WTC11 (cell line): ENCODE data around the gene RPH3AL. TPM values are rescaled to one million over a fixed set of nuclear protein-coding genes. Genes with fewer than 3 reads are reported as not detected.

Experiments used
- ATAC-seq: fragments of 200-7000 bp; cut with Tn5 transposase; 2 replicates; pipeline ENCODE4 v1.10.0; 2021; ENCODE audit warnings: mild to moderate bottlenecking, moderate library complexity
- CTCF ChIA-PET: fragments of 300-600 bp; sonication (Branson Sonifier 250); formaldehyde crosslinking; loops from one replicate; lab custom pipeline; 2021; ENCODE audit warnings: antibody characterized with exemption; lab: Charles Lee
- POLR2A ChIA-PET: fragments of 350-600 bp; sonication (Branson Sonifier 250); formaldehyde crosslinking; loops from one replicate; lab custom pipeline; 2021; ENCODE audit warnings: antibody characterized with exemption; lab: Charles Lee
- DNase-seq: peaks from one replicate; pipeline ENCODE4 v3.0.0; 2021; ENCODE audit warnings: low spot score
- H3K27ac Mint-ChIP-seq: 2 replicates; pipeline ENCODE4 v1.8.0; 2021; ENCODE audit warnings: mixed read lengths
- H3K27me3 Mint-ChIP-seq: 2 replicates; pipeline ENCODE4 v1.8.0; 2021; ENCODE audit warnings: low read depth, mild to moderate bottlenecking, moderate library complexity, mixed read lengths
- H3K36me3 Mint-ChIP-seq: 2 replicates; pipeline ENCODE4 v1.8.0; 2021; ENCODE audit warnings: mixed read lengths
- H3K4me1 Mint-ChIP-seq: 2 replicates; pipeline ENCODE4 v1.8.0; 2022; ENCODE audit warnings: mixed read lengths
- H3K4me3 Mint-ChIP-seq: 2 replicates; pipeline ENCODE4 v1.8.0; 2021; ENCODE audit warnings: mild to moderate bottlenecking, moderate library complexity, mixed read lengths
- H3K9me3 Mint-ChIP-seq: 2 replicates; pipeline ENCODE4 v1.8.0; 2021; ENCODE audit warnings: mixed read lengths
- ELF4 ChIP-seq: sonication (generic); formaldehyde crosslinking; IDR thresholded peaks from 2 replicates; pipeline ENCODE4 v1.8.1; 2022; ENCODE audit warnings: low read depth, mild to moderate bottlenecking, moderate library complexity, missing genetic modification reagents
- GTF2I ChIP-seq: fragments of 250-450 bp; sonication (Bioruptor Pico); conservative IDR thresholded peaks from 2 replicates; pipeline ENCODE4 v1.4.0; 2021; ENCODE audit warnings: mild to moderate bottlenecking
- JAZF1 ChIP-seq: fragments of 250-450 bp; sonication (Bioruptor Pico); IDR thresholded peaks from 2 replicates; pipeline ENCODE4 v1.9.0; 2021; ENCODE audit warnings: moderate library complexity, mild to moderate bottlenecking, inconsistent platforms
- NR2C2 ChIP-seq: sonication (generic); formaldehyde crosslinking; IDR thresholded peaks from 2 replicates; pipeline ENCODE4 v1.8.0; 2022; ENCODE audit warnings: mild to moderate bottlenecking, missing genetic modification reagents
- SMAD4 ChIP-seq: sonication (generic); formaldehyde crosslinking; IDR thresholded peaks from 2 replicates; pipeline ENCODE4 v1.8.0; 2022; ENCODE audit warnings: mild to moderate bottlenecking, missing genetic modification reagents
- SOX15 ChIP-seq: fragments of 250-450 bp; sonication (Bioruptor Pico); IDR thresholded peaks from 2 replicates; pipeline ENCODE4 v1.9.0; 2021; ENCODE audit warnings: mild to moderate bottlenecking
- SP1 ChIP-seq: sonication (generic); formaldehyde crosslinking; conservative IDR thresholded peaks from 2 replicates; pipeline ENCODE4 v1.8.1; 2022; ENCODE audit warnings: missing genetic modification reagents
- STAT6 ChIP-seq: sonication (generic); formaldehyde crosslinking; conservative IDR thresholded peaks from 2 replicates; pipeline ENCODE4 v1.8.1; 2023; ENCODE audit warnings: mild to moderate bottlenecking, low read depth, missing genetic modification reagents, moderate library complexity
- USF1 ChIP-seq: sonication (generic); formaldehyde crosslinking; IDR thresholded peaks from 2 replicates; pipeline ENCODE4 v1.8.0; 2022; ENCODE audit warnings: mild to moderate bottlenecking, missing genetic modification reagents
- ZNF121 ChIP-seq: sonication (generic); formaldehyde crosslinking; IDR thresholded peaks from 2 replicates; pipeline ENCODE4 v1.8.0; 2023; ENCODE audit warnings: missing genetic modification reagents
- ZNF219 ChIP-seq: sonication (generic); formaldehyde crosslinking; IDR thresholded peaks from 2 replicates; pipeline ENCODE4 v1.8.0; 2023; ENCODE audit warnings: missing genetic modification reagents, mild to moderate bottlenecking, borderline replicate concordance
- ZNF317 ChIP-seq: sonication (generic); formaldehyde crosslinking; IDR thresholded peaks from 2 replicates; pipeline ENCODE4 v1.8.1; 2023; ENCODE audit warnings: low read depth, mild to moderate bottlenecking, moderate library complexity, missing genetic modification reagents, borderline replicate concordance
- ZNF396 ChIP-seq: fragments of 250-450 bp; sonication (Bioruptor Pico); IDR thresholded peaks from 2 replicates; pipeline ENCODE4 v1.8.0; 2021; ENCODE audit warnings: mild to moderate bottlenecking, moderate library complexity, borderline replicate concordance
- ZNF416 ChIP-seq: fragments of 250-450 bp; sonication (Bioruptor Pico); IDR thresholded peaks from 2 replicates; pipeline ENCODE4 v1.9.0; 2021; ENCODE audit warnings: mild to moderate bottlenecking, inconsistent platforms
- ZNF671 ChIP-seq: fragments of 250-450 bp; sonication (Bioruptor Pico); IDR thresholded peaks from 2 replicates; pipeline ENCODE4 v1.8.0; 2021; ENCODE audit warnings: mild to moderate bottlenecking
- total RNA-seq: library from RNA; stranded (reverse); gene quantifications from 3 replicates; pipeline ENCODE4 v1.2.3, GENCODE V29; 2021
- TF ChIP-seq, protein P1 (sequence below): fragments of 250-450 bp; sonication (Bioruptor Pico); IDR thresholded peaks from 2 replicates; pipeline ENCODE4 v2.1.2; 2022; ENCODE audit warnings: mild to moderate bottlenecking, moderate library complexity
- TF ChIP-seq, protein P2 (sequence below): sonication (generic); formaldehyde crosslinking; IDR thresholded peaks from 2 replicates; pipeline ENCODE4 v1.8.1; 2022; ENCODE audit warnings: low read depth, mild to moderate bottlenecking, moderate library complexity, missing genetic modification reagents, borderline replicate concordance
- TF ChIP-seq, protein P3 (sequence below): sonication (generic); formaldehyde crosslinking; IDR thresholded peaks from 2 replicates; pipeline ENCODE4 v1.8.0; 2023; ENCODE audit warnings: missing genetic modification reagents

The RPH3AL gene
- total RNA-seq, 1 experiment from 2014 or later: 2.0 TPM

DNA sequence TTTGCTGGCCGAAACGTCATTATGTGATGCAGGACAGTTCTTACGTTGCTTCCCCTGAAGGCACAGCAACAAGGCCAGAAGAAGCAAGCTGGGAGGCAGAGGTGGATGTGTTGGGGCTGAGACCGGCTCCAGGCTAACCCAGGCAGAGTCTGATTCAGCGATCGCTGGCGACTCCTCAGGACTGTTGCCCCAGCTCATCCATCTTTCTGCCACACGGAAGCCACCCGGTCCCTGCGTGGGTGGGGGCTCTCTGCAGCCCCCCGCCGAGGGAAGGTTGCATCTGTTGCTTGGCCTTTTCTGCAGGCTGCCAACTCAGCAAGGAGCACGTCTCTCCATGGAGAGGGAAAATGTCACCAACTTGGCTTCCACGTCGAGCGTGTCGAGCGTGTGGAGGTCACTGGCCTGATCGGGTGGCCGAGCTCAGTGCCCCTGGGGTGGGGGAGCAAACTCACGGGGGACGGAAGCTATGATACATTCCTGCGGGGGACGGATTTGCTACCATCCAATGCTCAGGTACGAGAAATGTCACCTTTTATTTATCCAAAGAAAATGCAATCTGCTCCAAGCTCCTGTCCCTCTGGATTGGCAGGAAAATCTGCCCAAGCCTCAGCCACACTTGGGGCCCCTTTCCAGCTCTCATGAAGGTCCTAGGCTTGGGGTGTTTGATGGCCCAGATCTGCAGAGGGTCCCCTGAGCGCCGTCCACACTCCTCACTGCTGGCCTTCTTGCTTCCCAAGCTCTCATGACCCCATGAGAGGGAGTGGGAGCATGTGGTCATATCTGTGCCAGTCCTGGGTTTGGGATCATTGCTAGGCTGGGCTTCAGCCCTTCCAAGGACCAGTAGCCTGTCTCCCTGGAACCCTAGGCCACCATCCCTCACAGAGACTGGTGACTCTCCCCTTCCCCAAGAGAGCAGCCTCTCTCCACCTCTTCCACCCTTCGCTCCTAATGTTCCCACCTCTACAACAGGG lies 69.4 kb downstream of the RPH3AL start:
- H3K4me1 Mint-ChIP-seq: peaks cover 7% of the 10 kb centered on the region
- peaks cover 9% of the 10 kb centered on the region for H3K9me3 Mint-ChIP-seq
- H3K36me3 Mint-ChIP-seq: no peaks in the 10 kb centered on the region; the same call in 1 of the 2 replicates
- no peak overlapping the region for H3K4me3 Mint-ChIP-seq
- TF ChIP-seq, protein P1, sequence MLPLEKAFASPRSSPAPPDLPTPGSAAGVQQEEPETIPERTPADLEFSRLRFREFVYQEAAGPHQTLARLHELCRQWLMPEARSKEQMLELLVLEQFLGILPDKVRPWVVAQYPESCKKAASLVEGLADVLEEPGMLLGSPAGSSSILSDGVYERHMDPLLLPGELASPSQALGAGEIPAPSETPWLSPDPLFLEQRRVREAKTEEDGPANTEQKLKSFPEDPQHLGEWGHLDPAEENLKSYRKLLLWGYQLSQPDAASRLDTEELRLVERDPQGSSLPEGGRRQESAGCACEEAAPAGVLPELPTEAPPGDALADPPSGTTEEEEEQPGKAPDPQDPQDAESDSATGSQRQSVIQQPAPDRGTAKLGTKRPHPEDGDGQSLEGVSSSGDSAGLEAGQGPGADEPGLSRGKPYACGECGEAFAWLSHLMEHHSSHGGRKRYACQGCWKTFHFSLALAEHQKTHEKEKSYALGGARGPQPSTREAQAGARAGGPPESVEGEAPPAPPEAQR (CRISPR knock-in tag): no peak
- TF ChIP-seq JAZF1 (CRISPR knock-in tag) (no peak), ZNF121 (CRISPR knock-in tag) (no peak), STAT6 (CRISPR knock-in tag) (no peak), SMAD4 (CRISPR knock-in tag) (no peak), ELF4 (CRISPR knock-in tag) (no peak), NR2C2 (no peak), ZNF671 (CRISPR knock-in tag) (no peak), ZNF317 (no peak), USF1 (CRISPR knock-in tag) (no peak), GTF2I (CRISPR knock-in tag) (no peak), SOX15 (CRISPR knock-in tag) (no peak), ZNF416 (CRISPR knock-in tag) (no peak), ZNF219 (CRISPR knock-in tag) (no peak), ZNF396 (CRISPR knock-in tag) (no peak), SP1 (CRISPR knock-in tag) (no peak)
- TF ChIP-seq, protein P2, sequence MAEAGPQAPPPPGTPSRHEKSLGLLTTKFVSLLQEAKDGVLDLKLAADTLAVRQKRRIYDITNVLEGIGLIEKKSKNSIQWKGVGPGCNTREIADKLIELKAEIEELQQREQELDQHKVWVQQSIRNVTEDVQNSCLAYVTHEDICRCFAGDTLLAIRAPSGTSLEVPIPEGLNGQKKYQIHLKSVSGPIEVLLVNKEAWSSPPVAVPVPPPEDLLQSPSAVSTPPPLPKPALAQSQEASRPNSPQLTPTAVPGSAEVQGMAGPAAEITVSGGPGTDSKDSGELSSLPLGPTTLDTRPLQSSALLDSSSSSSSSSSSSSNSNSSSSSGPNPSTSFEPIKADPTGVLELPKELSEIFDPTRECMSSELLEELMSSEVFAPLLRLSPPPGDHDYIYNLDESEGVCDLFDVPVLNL (CRISPR knock-in tag): no peak
- TF ChIP-seq, protein P3, sequence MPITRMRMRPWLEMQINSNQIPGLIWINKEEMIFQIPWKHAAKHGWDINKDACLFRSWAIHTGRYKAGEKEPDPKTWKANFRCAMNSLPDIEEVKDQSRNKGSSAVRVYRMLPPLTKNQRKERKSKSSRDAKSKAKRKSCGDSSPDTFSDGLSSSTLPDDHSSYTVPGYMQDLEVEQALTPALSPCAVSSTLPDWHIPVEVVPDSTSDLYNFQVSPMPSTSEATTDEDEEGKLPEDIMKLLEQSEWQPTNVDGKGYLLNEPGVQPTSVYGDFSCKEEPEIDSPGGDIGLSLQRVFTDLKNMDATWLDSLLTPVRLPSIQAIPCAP (CRISPR knock-in tag): no peak
- TF ChIP-seq, all 79 proteins: peak for 0
- peak overlapping the region; percentile 16; the same call in 1 of the 2 replicates for H3K27ac Mint-ChIP-seq
- ATAC-seq: no peak
- DNase-seq: no peak
- CTCF ChIA-PET: interaction anchor here (0.7 to 1.2 kb wide), 3 partner anchors 25 to 121 kb away, joined by 3 to 4 read pairs (median 3); no protein-coding TSS in a partner anchor
- H3K27me3 Mint-ChIP-seq: peaks cover 5% of the 10 kb centered on the region
- POLR2A ChIA-PET: no interaction called here
